ENCODE measurements around the gene ASTE1. TPM values are rescaled to one million over a fixed set of nuclear protein-coding genes. Genes with fewer than 3 reads are reported as not detected.

Gene ASTE1
- total RNA-seq, 1 experiment from 2014 or later, result 2.4 TPM

DNA sequence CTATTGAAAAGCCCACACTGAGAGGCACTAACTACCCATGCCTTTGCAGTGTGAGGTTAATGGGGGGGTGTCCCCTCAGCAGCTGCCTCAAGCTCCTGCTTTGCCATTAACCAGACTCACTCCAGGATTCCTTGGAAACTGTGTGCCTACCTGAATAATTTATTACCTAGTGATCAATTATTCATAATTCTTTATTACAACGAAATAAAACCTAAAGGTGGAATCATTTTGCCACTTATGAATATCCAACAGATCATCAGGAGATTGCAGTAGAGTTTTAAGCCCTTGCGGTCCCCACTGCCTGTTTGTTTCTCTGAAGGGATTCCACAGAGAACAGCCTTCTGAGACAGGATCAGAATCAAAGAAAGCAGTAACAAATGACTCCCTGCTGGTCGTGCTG lies 23.4 kb upstream of the ASTE1 start:
- intact Hi-C loops (cut with micrococcal nuclease), result no loop called here
- Histone ChIP-seq H4K20me1 (ENCODE audit: insufficient read depth) (no peaks in the 10 kb centered on the region), H3K4me3 (replicated peaks in 1 of 2; ENCODE audit: low read depth in 1 of 2, low read length in 2 of 2) (no peak overlapping the region), H3K9ac (ENCODE audit: low read length) (no peak overlapping the region), H3K4me2 (ENCODE audit: low read length) (no peak overlapping the region), H3K36me3 (ENCODE audit: control insufficient read depth in 1 of 2, insufficient read depth in 2 of 2, low read length in 2 of 2) (no peaks in the 10 kb centered on the region), H3K4me1 (ENCODE audit: control insufficient read depth in 1 of 2, insufficient read depth in 2 of 2, low read length in 2 of 2) (no peaks in the 10 kb centered on the region), H3K27ac (ENCODE audit: low read depth, low read length) (no peak overlapping the region), H3K9me2 (ENCODE audit: insufficient read depth) (no peaks in the 10 kb centered on the region), H2AFZ (ENCODE audit: low read depth, low read length, poor library complexity, severe bottlenecking) (no peak overlapping the region), H3K27me3 (ENCODE audit: insufficient read depth, low read length) (no peaks in the 10 kb centered on the region), H3K79me2 (ENCODE audit: insufficient read depth, low read length) (no peaks in the 10 kb centered on the region), H3K9me3 (ENCODE audit: control insufficient read depth in 1 of 2, insufficient read depth in 1 of 2, low read depth in 1 of 2, low read length in 2 of 2) (no peaks in the 10 kb centered on the region)
- TF ChIP-seq ZNF274 (IDR thresholded peaks at IDR 0.05; ENCODE audit: low read depth, low read length), result no peak
- no peak for TF ChIP-seq EZH2phosphoT487 (IDR thresholded peaks at IDR 0.05; ENCODE audit: borderline replicate concordance)
- TF ChIP-seq, protein P1, sequence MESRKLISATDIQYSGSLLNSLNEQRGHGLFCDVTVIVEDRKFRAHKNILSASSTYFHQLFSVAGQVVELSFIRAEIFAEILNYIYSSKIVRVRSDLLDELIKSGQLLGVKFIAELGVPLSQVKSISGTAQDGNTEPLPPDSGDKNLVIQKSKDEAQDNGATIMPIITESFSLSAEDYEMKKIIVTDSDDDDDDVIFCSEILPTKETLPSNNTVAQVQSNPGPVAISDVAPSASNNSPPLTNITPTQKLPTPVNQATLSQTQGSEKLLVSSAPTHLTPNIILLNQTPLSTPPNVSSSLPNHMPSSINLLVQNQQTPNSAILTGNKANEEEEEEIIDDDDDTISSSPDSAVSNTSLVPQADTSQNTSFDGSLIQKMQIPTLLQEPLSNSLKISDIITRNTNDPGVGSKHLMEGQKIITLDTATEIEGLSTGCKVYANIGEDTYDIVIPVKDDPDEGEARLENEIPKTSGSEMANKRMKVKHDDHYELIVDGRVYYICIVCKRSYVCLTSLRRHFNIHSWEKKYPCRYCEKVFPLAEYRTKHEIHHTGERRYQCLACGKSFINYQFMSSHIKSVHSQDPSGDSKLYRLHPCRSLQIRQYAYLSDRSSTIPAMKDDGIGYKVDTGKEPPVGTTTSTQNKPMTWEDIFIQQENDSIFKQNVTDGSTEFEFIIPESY (IDR thresholded peaks at IDR 0.05; ENCODE audit: extremely low read depth, insufficient replicate concordance, low read length), result no peak
- TF ChIP-seq JUND (IDR thresholded peaks at IDR 0.05), result no peak
- no peak for TF ChIP-seq POLR2AphosphoS5 (IDR thresholded peaks at IDR 0.05; ENCODE audit: low read depth, low read length)
- no peak for TF ChIP-seq ELF1 (IDR thresholded peaks at IDR 0.05; ENCODE audit: borderline replicate concordance, low read depth)
- no peak for TF ChIP-seq SP1 (IDR thresholded peaks at IDR 0.05; ENCODE audit: low read depth)
- TF ChIP-seq SIN3A (IDR thresholded peaks at IDR 0.05; ENCODE audit: low read depth), result no peak
- TF ChIP-seq CEBPB (IDR thresholded peaks at IDR 0.05; ENCODE audit: low read depth), result no peak
- TF ChIP-seq SRF (IDR thresholded peaks at IDR 0.05; ENCODE audit: low read depth), result no peak
- TF ChIP-seq, protein P2, sequence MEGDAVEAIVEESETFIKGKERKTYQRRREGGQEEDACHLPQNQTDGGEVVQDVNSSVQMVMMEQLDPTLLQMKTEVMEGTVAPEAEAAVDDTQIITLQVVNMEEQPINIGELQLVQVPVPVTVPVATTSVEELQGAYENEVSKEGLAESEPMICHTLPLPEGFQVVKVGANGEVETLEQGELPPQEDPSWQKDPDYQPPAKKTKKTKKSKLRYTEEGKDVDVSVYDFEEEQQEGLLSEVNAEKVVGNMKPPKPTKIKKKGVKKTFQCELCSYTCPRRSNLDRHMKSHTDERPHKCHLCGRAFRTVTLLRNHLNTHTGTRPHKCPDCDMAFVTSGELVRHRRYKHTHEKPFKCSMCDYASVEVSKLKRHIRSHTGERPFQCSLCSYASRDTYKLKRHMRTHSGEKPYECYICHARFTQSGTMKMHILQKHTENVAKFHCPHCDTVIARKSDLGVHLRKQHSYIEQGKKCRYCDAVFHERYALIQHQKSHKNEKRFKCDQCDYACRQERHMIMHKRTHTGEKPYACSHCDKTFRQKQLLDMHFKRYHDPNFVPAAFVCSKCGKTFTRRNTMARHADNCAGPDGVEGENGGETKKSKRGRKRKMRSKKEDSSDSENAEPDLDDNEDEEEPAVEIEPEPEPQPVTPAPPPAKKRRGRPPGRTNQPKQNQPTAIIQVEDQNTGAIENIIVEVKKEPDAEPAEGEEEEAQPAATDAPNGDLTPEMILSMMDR (IDR thresholded peaks at IDR 0.05 in 2 of 3, conservative IDR thresholded peaks at IDR 0.05 in 1 of 3; ENCODE audit: borderline replicate concordance in 1 of 3, insufficient read depth in 1 of 3, low read depth in 2 of 3, low read length in 2 of 3), result no peak
- ATAC-seq (no peak), DNase-seq (ENCODE audit: low read depth, low spot score) (no peak)
- POLR2A ChIA-PET, result no interaction called here
- CTCF ChIA-PET, result no interaction called here
- no TSS peak for BruUV-seq (replicated peaks)
- RAD21 ChIA-PET (ENCODE audit: low non-redundant PET in 1 of 2, low total read pairs in 2 of 2, uncharacterized antibody in 2 of 2, unreplicated experiment in 2 of 2), result no interaction called here
